Activated naive CD4-positive, alpha-beta T cell treated with anti-CD3 and anti-CD28 coated beads, Interleukin-2, amount 50 U/mL, for 24 hours (primary cell): ENCODE measurements around the gene TGFB1I1.
A peak's percentile ranks its signal among the peaks of the same experiment; 100 is the strongest.
"Not testable (repeated sequence)": the region's sequence is repeated elsewhere in the genome, so short reads cannot be mapped to it uniquely, and the experiment has no call there.

Source experiments
- H3K27ac Mint-ChIP-seq: one replicate; pipeline ENCODE4 v1.8.0; 2021; ENCODE audit warnings: mild to moderate bottlenecking, mixed read lengths
- H3K27me3 Mint-ChIP-seq: one replicate; pipeline ENCODE4 v1.8.0; 2021; ENCODE audit warnings: mixed read lengths
- H3K36me3 Mint-ChIP-seq: one replicate; pipeline ENCODE4 v1.8.0; 2021; ENCODE audit warnings: mixed read lengths
- H3K4me1 Mint-ChIP-seq: one replicate; pipeline ENCODE4 v1.8.0; 2021; ENCODE audit warnings: mixed read lengths
- H3K4me3 Mint-ChIP-seq: one replicate; pipeline ENCODE4 v1.8.0; 2021; ENCODE audit warnings: mild to moderate bottlenecking, mixed read lengths
- H3K9me3 Mint-ChIP-seq: one replicate; pipeline ENCODE4 v1.8.0; 2021; ENCODE audit warnings: mixed read lengths

The TGFB1I1 gene

GRCh38 chr16:31471875-31472708 is at the start of gene TGFB1I1:
TSS of gene TGFB1I1 (plus strand) at chr16:31472152. CDS start at chr16:31472189, 37 bp downstream.
- Mint-ChIP-seq H3K9me3 (no peaks in the 10 kb centered on the region), H3K27ac (peak within 1 kb of the TSS; percentile 35), H3K27me3 (peaks cover 16% of the 10 kb centered on the region)

GRCh38 chr16:31423241-31423640 is 48.7 kb upstream of the TGFB1I1 start:
- H3K36me3 Mint-ChIP-seq: no peaks in the 10 kb centered on the region
- no peak overlapping the region for H3K27ac Mint-ChIP-seq
- no peak overlapping the region for H3K4me3 Mint-ChIP-seq
- H3K4me1 Mint-ChIP-seq: no peaks in the 10 kb centered on the region
- H3K27me3 Mint-ChIP-seq: peaks cover 2% of the 10 kb centered on the region
- no peaks in the 10 kb centered on the region for H3K9me3 Mint-ChIP-seq

More at GRCh38 chr16:31471875-31472708, at the start of gene TGFB1I1:
- peak within 1 kb of the TSS; percentile 52 for H3K4me3 Mint-ChIP-seq
- peaks cover 19% of the 10 kb centered on the region for H3K4me1 Mint-ChIP-seq
- peaks cover under 1% of the 10 kb centered on the region for H3K36me3 Mint-ChIP-seq

- Mint-ChIP-seq H3K36me3 (no peaks in the 10 kb centered on the region), H3K4me3 (no peak overlapping the region), H3K4me1 (no peaks in the 10 kb centered on the region), H3K27me3 (peaks cover 2% of the 10 kb centered on the region), H3K9me3 (no peaks in the 10 kb centered on the region), H3K27ac (peak overlapping the region; percentile 62)
Measured at GRCh38 chr16:31423801-31424200, 48.2 kb upstream of the TGFB1I1 start.

GRCh38 chr16:31427441-31428278 is 44.3 kb upstream of the TGFB1I1 start:
- peaks cover 2% of the 10 kb centered on the region for H3K27me3 Mint-ChIP-seq
- H3K4me1 Mint-ChIP-seq: no peaks in the 10 kb centered on the region
- H3K9me3 Mint-ChIP-seq: no peaks in the 10 kb centered on the region
- peak overlapping the region; percentile 23 for H3K4me3 Mint-ChIP-seq
- H3K27ac Mint-ChIP-seq: peak overlapping the region; percentile 12
- no peaks in the 10 kb centered on the region for H3K36me3 Mint-ChIP-seq

GRCh38 chr16:31428279-31428597 is 43.7 kb upstream of the TGFB1I1 start, which contains the start of gene COX6A2:
TSS of gene COX6A2 (minus strand) at chr16:31428360. CDS start at chr16:31428325, 35 bp downstream.
- Mint-ChIP-seq H3K4me3 (peak within 1 kb of the TSS; percentile 23), H3K27me3 (no peaks in the 10 kb centered on the region), H3K27ac (peak within 1 kb of the TSS; percentile 12), H3K9me3 (no peaks in the 10 kb centered on the region), H3K36me3 (no peaks in the 10 kb centered on the region), H3K4me1 (no peaks in the 10 kb centered on the region)

- Mint-ChIP-seq H3K27me3 (no peaks in the 10 kb centered on the region), H3K4me3 (no peak overlapping the region), H3K27ac (no peak overlapping the region), H3K9me3 (no peaks in the 10 kb centered on the region), H3K4me1 (no peaks in the 10 kb centered on the region), H3K36me3 (no peaks in the 10 kb centered on the region)
Measured at GRCh38 chr16:31428638-31429247, 43.2 kb upstream of the TGFB1I1 start.

GRCh38 chr16:31429314-31429713 is 42.6 kb upstream of the TGFB1I1 start:
- Mint-ChIP-seq H3K4me3 (no peak overlapping the region), H3K27me3 (no peaks in the 10 kb centered on the region), H3K27ac (no peak overlapping the region), H3K9me3 (no peaks in the 10 kb centered on the region), H3K36me3 (no peaks in the 10 kb centered on the region), H3K4me1 (no peaks in the 10 kb centered on the region)

GRCh38 chr16:31429796-31430195 is 42.2 kb upstream of the TGFB1I1 start:
- Mint-ChIP-seq H3K9me3 (no peaks in the 10 kb centered on the region), H3K27ac (no peak overlapping the region), H3K4me3 (no peak overlapping the region), H3K36me3 (no peaks in the 10 kb centered on the region), H3K4me1 (no peaks in the 10 kb centered on the region), H3K27me3 (no peaks in the 10 kb centered on the region)

- Mint-ChIP-seq H3K4me3 (no peak overlapping the region), H3K36me3 (no peaks in the 10 kb centered on the region), H3K27me3 (no peaks in the 10 kb centered on the region), H3K4me1 (no peaks in the 10 kb centered on the region), H3K9me3 (no peaks in the 10 kb centered on the region), H3K27ac (no peak overlapping the region)
Measured at GRCh38 chr16:31430380-31431052, 41.4 kb upstream of the TGFB1I1 start.

GRCh38 chr16:31435341-31436220 is 36.4 kb upstream of the TGFB1I1 start:
- H3K27ac Mint-ChIP-seq: no peak overlapping the region
- no peak overlapping the region for H3K4me3 Mint-ChIP-seq

GRCh38 chr16:31436221-31437045 is 35.5 kb upstream of the TGFB1I1 start:
- Mint-ChIP-seq H3K9me3 (no peaks in the 10 kb centered on the region), H3K27me3 (no peaks in the 10 kb centered on the region), H3K27ac (no peak overlapping the region), H3K36me3 (no peaks in the 10 kb centered on the region), H3K4me3 (no peak overlapping the region), H3K4me1 (no peaks in the 10 kb centered on the region)

More at GRCh38 chr16:31435341-31436220, 36.4 kb upstream of the TGFB1I1 start:
- no peaks in the 10 kb centered on the region for H3K27me3 Mint-ChIP-seq
- no peaks in the 10 kb centered on the region for H3K4me1 Mint-ChIP-seq
- no peaks in the 10 kb centered on the region for H3K36me3 Mint-ChIP-seq
- H3K9me3 Mint-ChIP-seq: no peaks in the 10 kb centered on the region

GRCh38 chr16:31438414-31438813 is 33.5 kb upstream of the TGFB1I1 start:
- no peak overlapping the region for H3K4me3 Mint-ChIP-seq
- H3K4me1 Mint-ChIP-seq: peaks cover 10% of the 10 kb centered on the region
- no peaks in the 10 kb centered on the region for H3K9me3 Mint-ChIP-seq
- H3K36me3 Mint-ChIP-seq: no peaks in the 10 kb centered on the region
- H3K27ac Mint-ChIP-seq: no peak overlapping the region
- H3K27me3 Mint-ChIP-seq: no peaks in the 10 kb centered on the region

GRCh38 chr16:31439023-31439422 is 32.9 kb upstream of the TGFB1I1 start:
- not testable (repeated sequence) for H3K4me3 Mint-ChIP-seq, H3K4me1 Mint-ChIP-seq, H3K9me3 Mint-ChIP-seq, H3K36me3 Mint-ChIP-seq, H3K27ac Mint-ChIP-seq, H3K27me3 Mint-ChIP-seq

- H3K27me3 Mint-ChIP-seq: no peaks in the 10 kb centered on the region
- no peaks in the 10 kb centered on the region for H3K36me3 Mint-ChIP-seq
- H3K4me1 Mint-ChIP-seq: peaks cover 10% of the 10 kb centered on the region
- no peak overlapping the region for H3K4me3 Mint-ChIP-seq
- H3K9me3 Mint-ChIP-seq: no peaks in the 10 kb centered on the region
- no peak overlapping the region for H3K27ac Mint-ChIP-seq
Measured at GRCh38 chr16:31439519-31439918, 32.4 kb upstream of the TGFB1I1 start.
